ENCODE measurements around the gene PCK2.

Gene PCK2

DNA sequence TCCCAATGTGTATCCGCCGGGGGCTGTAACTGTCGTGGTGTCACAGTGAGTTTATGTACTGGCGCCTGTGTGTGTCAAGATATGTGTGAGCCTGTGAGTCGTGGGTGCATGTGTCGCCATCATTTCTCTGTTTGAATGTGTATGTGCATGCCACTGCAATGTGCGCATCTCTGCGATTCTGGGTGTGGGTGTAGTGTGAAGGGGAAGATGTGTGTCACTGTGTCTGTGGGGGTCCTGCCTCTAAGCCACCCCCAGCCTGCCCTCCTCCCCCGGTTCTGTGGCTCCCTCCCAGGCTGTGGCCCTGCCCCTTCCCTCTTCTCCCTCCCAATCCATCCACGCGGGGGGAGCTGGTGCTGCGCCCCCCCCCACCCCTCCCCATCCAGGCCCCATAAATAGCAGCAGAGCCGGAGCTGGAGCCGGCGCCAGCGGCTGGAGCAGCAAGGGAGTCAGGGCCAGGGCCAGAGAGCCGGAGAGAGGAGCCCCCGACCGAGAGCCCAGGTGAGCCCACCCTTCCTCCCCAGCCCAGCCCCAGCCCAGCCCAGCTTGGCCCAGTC is 22.9 kb upstream of the PCK2 start, which contains the start of gene CPNE6:
TSS of gene CPNE6 (plus strand) at position 419 of the 554 bp plus-strand sequence. CDS start 1,375 bp downstream, outside the sequence.
- TF ChIP-seq, protein P1, sequence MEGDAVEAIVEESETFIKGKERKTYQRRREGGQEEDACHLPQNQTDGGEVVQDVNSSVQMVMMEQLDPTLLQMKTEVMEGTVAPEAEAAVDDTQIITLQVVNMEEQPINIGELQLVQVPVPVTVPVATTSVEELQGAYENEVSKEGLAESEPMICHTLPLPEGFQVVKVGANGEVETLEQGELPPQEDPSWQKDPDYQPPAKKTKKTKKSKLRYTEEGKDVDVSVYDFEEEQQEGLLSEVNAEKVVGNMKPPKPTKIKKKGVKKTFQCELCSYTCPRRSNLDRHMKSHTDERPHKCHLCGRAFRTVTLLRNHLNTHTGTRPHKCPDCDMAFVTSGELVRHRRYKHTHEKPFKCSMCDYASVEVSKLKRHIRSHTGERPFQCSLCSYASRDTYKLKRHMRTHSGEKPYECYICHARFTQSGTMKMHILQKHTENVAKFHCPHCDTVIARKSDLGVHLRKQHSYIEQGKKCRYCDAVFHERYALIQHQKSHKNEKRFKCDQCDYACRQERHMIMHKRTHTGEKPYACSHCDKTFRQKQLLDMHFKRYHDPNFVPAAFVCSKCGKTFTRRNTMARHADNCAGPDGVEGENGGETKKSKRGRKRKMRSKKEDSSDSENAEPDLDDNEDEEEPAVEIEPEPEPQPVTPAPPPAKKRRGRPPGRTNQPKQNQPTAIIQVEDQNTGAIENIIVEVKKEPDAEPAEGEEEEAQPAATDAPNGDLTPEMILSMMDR (IDR thresholded peaks at IDR 0.05; ENCODE audit: low read length): no peak
- TF ChIP-seq EZH2 (optimal IDR thresholded peaks at IDR 0.05; ENCODE audit: low read depth, low read length): no peak
- no peak for TF ChIP-seq EZH2phosphoT487 (IDR thresholded peaks at IDR 0.05; ENCODE audit: low read length)
- Histone ChIP-seq H3K9me3 (replicated peaks; ENCODE audit: insufficient read depth, low read length) (no peaks in the 10 kb centered on the region), H3K27ac (ENCODE audit: low read length) (no peak within 1 kb of the TSS), H3K27me3 (replicated peaks; ENCODE audit: insufficient read depth, low read length) (no peaks in the 10 kb centered on the region), H3K79me2 (ENCODE audit: low read length) (no peaks in the 10 kb centered on the region), H3K9me2 (replicated peaks; ENCODE audit: insufficient read depth, low read length) (no peaks in the 10 kb centered on the region), H3F3A (ENCODE audit: insufficient read depth, low read length) (no peaks in the 10 kb centered on the region), H2AFZ (ENCODE audit: low read length) (no peak within 1 kb of the TSS), H4K20me1 (ENCODE audit: insufficient read depth, low read length) (no peaks in the 10 kb centered on the region), H3K9ac (ENCODE audit: low read length) (no peak within 1 kb of the TSS), H3K36me3 (replicated peaks; ENCODE audit: insufficient read depth, low read length) (no peaks in the 10 kb centered on the region), H3K4me1 (ENCODE audit: low read length) (0 out of 2 replicates have a peak, but pooled peaks cover 4% of the 10 kb centered on the region), H3K4me3 (ENCODE audit: low read length) (no peak within 1 kb of the TSS), H3K4me2 (ENCODE audit: low read depth, low read length) (no peak within 1 kb of the TSS)
- DNase-seq: no peak

DNA sequence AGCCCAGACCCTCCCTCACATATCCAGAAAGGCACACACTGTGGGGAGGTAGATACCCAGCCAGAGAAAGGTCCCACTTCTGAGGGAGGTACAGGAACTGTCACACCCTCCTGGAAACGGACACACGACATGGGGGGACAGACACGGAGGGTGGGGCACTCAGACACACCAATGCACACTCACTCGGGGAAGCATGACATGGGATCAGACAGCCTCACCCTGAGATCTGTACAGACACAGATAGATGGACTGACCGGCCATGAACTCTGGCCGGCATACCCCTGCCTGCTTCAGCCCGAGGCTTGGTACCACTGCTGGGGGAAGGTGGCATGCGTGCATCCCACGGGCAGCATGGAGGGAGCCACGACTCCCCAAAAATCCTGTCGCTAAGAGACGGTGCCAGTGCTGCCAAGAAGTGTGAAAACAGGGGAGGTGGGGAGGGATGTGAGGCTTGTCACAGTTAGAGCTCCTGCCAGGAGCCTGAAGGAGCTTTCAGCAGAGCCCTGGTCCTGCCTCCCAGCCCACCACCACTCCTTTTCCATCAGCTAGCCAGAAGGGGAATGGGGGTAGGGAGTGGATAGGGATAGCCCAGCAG is 22.2 kb upstream of the PCK2 start:
- Histone ChIP-seq H2AFZ (ENCODE audit: low read length) (no peak overlapping the region), H4K20me1 (ENCODE audit: insufficient read depth, low read length) (no peaks in the 10 kb centered on the region), H3K4me2 (ENCODE audit: low read depth, low read length) (no peak overlapping the region), H3K36me3 (replicated peaks; ENCODE audit: insufficient read depth, low read length) (no peaks in the 10 kb centered on the region), H3K27ac (ENCODE audit: low read length) (no peak overlapping the region), H3F3A (ENCODE audit: insufficient read depth, low read length) (no peaks in the 10 kb centered on the region), H3K79me2 (ENCODE audit: low read length) (no peaks in the 10 kb centered on the region), H3K9me2 (replicated peaks; ENCODE audit: insufficient read depth, low read length) (no peaks in the 10 kb centered on the region), H3K9ac (ENCODE audit: low read length) (no peak overlapping the region), H3K4me3 (ENCODE audit: low read length) (no peak overlapping the region), H3K27me3 (replicated peaks; ENCODE audit: insufficient read depth, low read length) (no peaks in the 10 kb centered on the region), H3K4me1 (ENCODE audit: low read length) (0 out of 2 replicates have a peak, but pooled peaks cover 4% of the 10 kb centered on the region), H3K9me3 (replicated peaks; ENCODE audit: insufficient read depth, low read length) (no peaks in the 10 kb centered on the region)
- DNase-seq: no peak
- TF ChIP-seq EZH2 (optimal IDR thresholded peaks at IDR 0.05; ENCODE audit: low read depth, low read length): no peak
- TF ChIP-seq EZH2phosphoT487 (IDR thresholded peaks at IDR 0.05; ENCODE audit: low read length): no peak
- TF ChIP-seq, protein P1 (IDR thresholded peaks at IDR 0.05; ENCODE audit: low read length): no peak

DNA sequence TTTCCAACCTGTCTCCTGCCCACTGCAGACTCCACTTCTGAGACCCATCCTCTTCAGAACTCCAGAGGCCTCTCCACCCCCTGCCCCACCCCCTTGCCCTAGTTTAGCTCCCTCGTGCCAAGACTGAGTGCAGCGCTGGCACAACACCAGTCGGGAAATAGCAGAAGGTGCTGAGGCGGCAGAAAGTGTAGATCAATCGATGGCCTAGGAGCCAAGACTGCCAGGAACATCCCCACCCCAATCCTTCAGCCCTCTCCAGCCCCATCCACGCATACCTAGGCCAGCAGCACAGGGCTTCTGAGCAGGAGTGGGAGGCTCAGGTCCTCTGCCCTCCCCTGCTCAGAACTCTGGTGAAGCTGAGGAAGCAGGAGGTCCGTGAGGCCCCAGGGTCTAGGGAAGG is 21.7 kb upstream of the PCK2 start:
- Histone ChIP-seq H2AFZ (ENCODE audit: low read length) (no peak overlapping the region), H3K9me2 (replicated peaks; ENCODE audit: insufficient read depth, low read length) (no peaks in the 10 kb centered on the region), H3K36me3 (replicated peaks; ENCODE audit: insufficient read depth, low read length) (no peaks in the 10 kb centered on the region), H3K27ac (ENCODE audit: low read length) (no peak overlapping the region), H3K4me2 (ENCODE audit: low read depth, low read length) (no peak overlapping the region), H3K27me3 (replicated peaks; ENCODE audit: insufficient read depth, low read length) (no peaks in the 10 kb centered on the region), H4K20me1 (ENCODE audit: insufficient read depth, low read length) (no peaks in the 10 kb centered on the region), H3K4me3 (ENCODE audit: low read length) (no peak overlapping the region), H3K4me1 (ENCODE audit: low read length) (0 out of 2 replicates have a peak, but pooled peaks cover 4% of the 10 kb centered on the region), H3K9me3 (replicated peaks; ENCODE audit: insufficient read depth, low read length) (no peaks in the 10 kb centered on the region), H3F3A (ENCODE audit: insufficient read depth, low read length) (no peaks in the 10 kb centered on the region), H3K79me2 (ENCODE audit: low read length) (no peaks in the 10 kb centered on the region), H3K9ac (ENCODE audit: low read length) (no peak overlapping the region)
- no peak for DNase-seq
- no peak for TF ChIP-seq EZH2 (optimal IDR thresholded peaks at IDR 0.05; ENCODE audit: low read depth, low read length)
- TF ChIP-seq, protein P1 (IDR thresholded peaks at IDR 0.05; ENCODE audit: low read length): no peak
- TF ChIP-seq EZH2phosphoT487 (IDR thresholded peaks at IDR 0.05; ENCODE audit: low read length): no peak
